ENCODE results near the gene SENP7. TPM values are rescaled to one million over a fixed set of nuclear protein-coding genes. Genes with fewer than 3 reads are reported as not detected.
A peak's percentile ranks its signal among the peaks of the same experiment; 100 is the strongest.

Gene SENP7
- total RNA-seq, 1 donor from 2014 or later = 59.1 TPM

DNA sequence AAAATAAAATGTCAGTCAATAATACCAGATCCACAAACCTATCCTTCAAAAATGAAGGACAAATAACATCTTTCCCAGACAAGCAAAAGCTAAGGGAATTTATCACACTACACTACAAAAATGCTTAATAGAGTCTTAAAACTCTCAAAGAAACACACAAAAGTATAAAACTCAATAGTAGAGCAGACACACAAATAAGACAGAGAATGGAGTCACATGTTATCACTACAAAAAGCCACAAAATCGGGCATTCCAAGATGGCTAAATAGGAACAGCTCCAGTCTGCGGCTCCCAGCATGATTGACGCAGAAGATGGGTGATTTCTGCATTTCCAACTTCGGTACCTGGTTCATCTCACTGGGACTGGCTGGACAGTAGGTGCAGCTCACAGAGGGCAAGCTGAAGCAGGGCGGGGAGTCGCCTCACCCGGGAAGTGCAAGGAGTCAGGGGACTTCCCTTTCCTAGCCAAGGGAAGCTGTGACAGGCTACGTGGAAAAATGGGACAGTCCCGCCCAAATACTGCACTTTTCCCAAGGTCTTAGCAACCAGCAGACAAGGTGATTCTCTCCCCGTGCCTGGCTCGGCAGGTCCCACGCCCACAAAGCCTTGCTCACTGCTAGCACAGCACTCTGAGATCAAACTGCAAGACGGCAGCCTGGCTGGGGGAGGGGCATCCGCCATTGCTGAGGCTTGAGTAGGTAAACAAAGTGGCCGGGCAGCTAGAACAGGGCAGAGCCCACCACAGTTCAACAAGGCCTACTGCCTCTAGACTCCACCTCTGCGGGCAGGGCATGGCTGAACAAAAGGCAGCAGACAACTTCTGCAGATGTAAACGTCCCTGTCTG, 46.3 kb downstream of the SENP7 start:
- H3K4me3 Mint-ChIP-seq = peak overlapping the region; percentile 76
- DNase-seq (ENCODE audit: low spot score in 2 of 2, unreplicated experiment in 2 of 2) = peak in 1 of 2 experiments; percentile 59
- peaks cover 24% of the 10 kb centered on the region for H3K4me1 Mint-ChIP-seq
- peaks cover 32% of the 10 kb centered on the region for H3K9me3 Mint-ChIP-seq
- H3K27me3 Mint-ChIP-seq (ENCODE audit: low read depth) = no peaks in the 10 kb centered on the region
- peak overlapping the region; percentile 94 for H3K27ac Mint-ChIP-seq
- H3K36me3 Mint-ChIP-seq = peaks cover 42% of the 10 kb centered on the region
- no peak for TF ChIP-seq CTCF (IDR thresholded peaks at IDR 0.05; ENCODE audit: unreplicated experiment)

- no peak overlapping the region for H3K4me3 Mint-ChIP-seq
- H3K36me3 Mint-ChIP-seq = peaks cover 37% of the 10 kb centered on the region
- peaks cover 32% of the 10 kb centered on the region for H3K9me3 Mint-ChIP-seq
- H3K4me1 Mint-ChIP-seq = peaks cover 26% of the 10 kb centered on the region
- no peak for DNase-seq (ENCODE audit: low spot score in 2 of 2, unreplicated experiment in 2 of 2)
- TF ChIP-seq CTCF (IDR thresholded peaks at IDR 0.05; ENCODE audit: unreplicated experiment) = no peak
- H3K27ac Mint-ChIP-seq = no peak overlapping the region
- no peaks in the 10 kb centered on the region for H3K27me3 Mint-ChIP-seq (ENCODE audit: low read depth)
Observed at GRCh38 chr3:101464235-101464634, 48.8 kb downstream of the SENP7 start.

DNA sequence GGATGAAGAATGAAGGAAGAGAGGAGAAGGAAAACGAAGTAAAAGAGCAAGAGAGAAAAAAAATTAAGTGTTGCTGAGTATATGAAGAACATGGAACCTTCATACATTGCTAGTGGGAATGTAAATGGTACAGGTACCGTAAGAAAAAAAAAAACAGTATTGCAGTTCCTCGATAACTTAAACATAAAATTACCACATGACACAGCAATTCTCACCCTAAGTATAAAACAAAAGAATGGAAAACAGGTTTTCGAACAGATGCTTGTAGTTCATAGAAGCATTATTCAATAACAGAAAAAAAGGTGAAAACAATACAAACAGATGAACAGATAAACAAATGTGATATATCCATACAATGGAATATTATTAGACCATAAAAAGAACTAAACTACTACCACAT, 51.6 kb downstream of the SENP7 start:
- Mint-ChIP-seq H3K27me3 (ENCODE audit: low read depth) (no peaks in the 10 kb centered on the region), H3K9me3 (peaks cover 16% of the 10 kb centered on the region), H3K4me1 (peaks cover 16% of the 10 kb centered on the region), H3K4me3 (no peak overlapping the region), H3K27ac (no peak overlapping the region), H3K36me3 (peaks cover 32% of the 10 kb centered on the region)
- DNase-seq (ENCODE audit: low spot score in 2 of 2, unreplicated experiment in 2 of 2) = no peak
- no peak for TF ChIP-seq CTCF (IDR thresholded peaks at IDR 0.05; ENCODE audit: unreplicated experiment)

GRCh38 chr3:101458387-101458786, 54.6 kb downstream of the SENP7 start:
- Mint-ChIP-seq H3K4me1 (peaks cover 2% of the 10 kb centered on the region), H3K4me3 (no peak overlapping the region), H3K9me3 (peaks cover 16% of the 10 kb centered on the region), H3K27me3 (ENCODE audit: low read depth) (no peaks in the 10 kb centered on the region), H3K27ac (no peak overlapping the region), H3K36me3 (peaks cover 33% of the 10 kb centered on the region)
- no peak for TF ChIP-seq CTCF (IDR thresholded peaks at IDR 0.05; ENCODE audit: unreplicated experiment)
- DNase-seq (ENCODE audit: low spot score in 2 of 2, unreplicated experiment in 2 of 2) = no peak

DNA sequence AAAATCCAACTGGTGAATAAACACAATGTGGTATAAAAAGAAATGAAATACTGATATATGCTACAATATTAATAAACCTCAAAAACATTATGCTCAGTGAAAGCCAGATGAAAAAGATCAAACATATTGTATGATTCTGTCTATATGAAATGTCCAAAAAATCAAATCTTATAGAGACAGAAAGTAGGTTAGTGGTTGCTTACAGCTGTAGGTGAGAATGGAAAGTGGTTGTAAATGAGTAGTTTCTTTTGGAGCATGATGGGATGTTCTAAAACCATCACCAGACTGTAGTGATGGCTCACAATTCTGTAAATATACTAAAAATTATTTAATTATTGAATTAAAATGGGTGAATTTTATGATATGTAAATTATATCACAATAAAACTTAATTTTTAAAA, 58.4 kb downstream of the SENP7 start:
- Mint-ChIP-seq H3K9me3 (peaks cover 12% of the 10 kb centered on the region), H3K27ac (no peak overlapping the region), H3K4me3 (no peak overlapping the region), H3K4me1 (no peaks in the 10 kb centered on the region), H3K36me3 (peaks cover 34% of the 10 kb centered on the region), H3K27me3 (ENCODE audit: low read depth) (no peaks in the 10 kb centered on the region)
- TF ChIP-seq CTCF (IDR thresholded peaks at IDR 0.05; ENCODE audit: unreplicated experiment) = no peak
- no peak for DNase-seq (ENCODE audit: low spot score in 2 of 2, unreplicated experiment in 2 of 2)

Measured in mesothelial cell of epicardium (in vitro differentiated cells).